NB4 (cell line): ENCODE measurements around the gene FOXA2.
"Not testable (repeated sequence)": the region's sequence is repeated elsewhere in the genome, so short reads cannot be mapped to it uniquely, and the experiment has no call there.

Experiments
- DNase-seq: peaks from one replicate; pipeline ENCODE4 v3.0.0; 2010; ENCODE audit warnings: low read depth
- H3K4me3 ChIP-seq: one replicate; pipeline ENCODE4 v1.5.1; 2011; ENCODE audit warnings: mild to moderate bottlenecking, low read depth, low read length, moderate library complexity
- MYC ChIP-seq: IDR thresholded peaks from 2 replicates; pipeline ENCODE4 v1.6.1; 2011; ENCODE audit warnings: low read depth, low read length
- POLR2A ChIP-seq: IDR thresholded peaks from 2 replicates; pipeline ENCODE4 v1.6.1; 2011; ENCODE audit warnings: mild to moderate bottlenecking; ENCODE audit not compliant: insufficient read length; ENCODE audit errors: extremely low read depth
- TF ChIP-seq, protein P1 (sequence below): IDR thresholded peaks from 2 replicates; pipeline ENCODE4 v1.6.1; 2011; ENCODE audit warnings: low read depth, low read length
- TF ChIP-seq, protein P2 (sequence below): IDR thresholded peaks from one replicate; pipeline ENCODE4 v1.5.1; 2012; ENCODE audit warnings: low read depth, low read length

The FOXA2 gene

DNA sequence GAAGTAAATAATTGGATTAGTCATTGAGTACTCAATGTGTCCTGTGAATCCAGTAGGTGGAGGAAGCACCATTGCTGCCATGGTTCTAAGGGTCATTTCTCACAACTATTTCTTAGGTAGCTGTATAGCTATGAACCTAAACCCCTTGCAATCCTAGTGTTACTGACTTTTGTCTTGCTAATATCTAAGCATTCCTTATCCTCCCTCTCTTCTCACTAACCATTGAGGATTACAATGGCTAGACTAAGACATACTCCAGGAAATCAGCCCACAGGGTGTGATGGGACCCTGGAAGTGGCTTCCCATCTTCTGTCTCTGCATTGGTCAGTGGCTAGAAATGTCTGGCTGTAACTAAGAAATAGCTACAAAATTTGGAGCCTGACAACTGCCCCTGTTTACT lies 27.3 kb upstream of the FOXA2 start:
- no peak for DNase-seq
- H3K4me3 ChIP-seq: no peak overlapping the region
- TF ChIP-seq, protein P1, sequence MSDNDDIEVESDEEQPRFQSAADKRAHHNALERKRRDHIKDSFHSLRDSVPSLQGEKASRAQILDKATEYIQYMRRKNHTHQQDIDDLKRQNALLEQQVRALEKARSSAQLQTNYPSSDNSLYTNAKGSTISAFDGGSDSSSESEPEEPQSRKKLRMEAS: no peak
- TF ChIP-seq, protein P2, sequence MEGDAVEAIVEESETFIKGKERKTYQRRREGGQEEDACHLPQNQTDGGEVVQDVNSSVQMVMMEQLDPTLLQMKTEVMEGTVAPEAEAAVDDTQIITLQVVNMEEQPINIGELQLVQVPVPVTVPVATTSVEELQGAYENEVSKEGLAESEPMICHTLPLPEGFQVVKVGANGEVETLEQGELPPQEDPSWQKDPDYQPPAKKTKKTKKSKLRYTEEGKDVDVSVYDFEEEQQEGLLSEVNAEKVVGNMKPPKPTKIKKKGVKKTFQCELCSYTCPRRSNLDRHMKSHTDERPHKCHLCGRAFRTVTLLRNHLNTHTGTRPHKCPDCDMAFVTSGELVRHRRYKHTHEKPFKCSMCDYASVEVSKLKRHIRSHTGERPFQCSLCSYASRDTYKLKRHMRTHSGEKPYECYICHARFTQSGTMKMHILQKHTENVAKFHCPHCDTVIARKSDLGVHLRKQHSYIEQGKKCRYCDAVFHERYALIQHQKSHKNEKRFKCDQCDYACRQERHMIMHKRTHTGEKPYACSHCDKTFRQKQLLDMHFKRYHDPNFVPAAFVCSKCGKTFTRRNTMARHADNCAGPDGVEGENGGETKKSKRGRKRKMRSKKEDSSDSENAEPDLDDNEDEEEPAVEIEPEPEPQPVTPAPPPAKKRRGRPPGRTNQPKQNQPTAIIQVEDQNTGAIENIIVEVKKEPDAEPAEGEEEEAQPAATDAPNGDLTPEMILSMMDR: no peak
- TF ChIP-seq POLR2A (no peak), MYC (no peak)

DNA sequence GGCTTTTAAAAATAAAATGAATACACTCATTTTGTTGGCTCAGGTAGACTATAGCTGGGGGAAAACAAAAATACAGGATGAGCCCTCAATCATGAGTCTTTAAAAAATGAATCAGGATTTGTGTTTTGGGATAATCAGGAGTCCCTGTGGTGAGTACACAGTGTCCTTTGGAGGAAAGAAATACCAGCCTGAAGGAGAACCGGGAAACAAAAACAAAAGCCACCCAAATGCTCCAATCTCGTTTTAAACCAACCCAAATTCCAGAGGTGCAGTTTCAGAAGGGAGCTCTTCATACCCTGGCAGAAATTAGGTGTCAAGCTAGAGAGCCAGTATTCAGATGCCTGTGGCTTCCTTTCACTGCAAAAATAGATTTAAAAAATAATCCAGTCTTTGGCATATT lies 23.3 kb upstream of the FOXA2 start:
- no peak overlapping the region for H3K4me3 ChIP-seq
- no peak for DNase-seq
- TF ChIP-seq MYC (no peak), POLR2A (no peak)
- TF ChIP-seq, protein P1: no peak
- TF ChIP-seq, protein P2: no peak

DNA sequence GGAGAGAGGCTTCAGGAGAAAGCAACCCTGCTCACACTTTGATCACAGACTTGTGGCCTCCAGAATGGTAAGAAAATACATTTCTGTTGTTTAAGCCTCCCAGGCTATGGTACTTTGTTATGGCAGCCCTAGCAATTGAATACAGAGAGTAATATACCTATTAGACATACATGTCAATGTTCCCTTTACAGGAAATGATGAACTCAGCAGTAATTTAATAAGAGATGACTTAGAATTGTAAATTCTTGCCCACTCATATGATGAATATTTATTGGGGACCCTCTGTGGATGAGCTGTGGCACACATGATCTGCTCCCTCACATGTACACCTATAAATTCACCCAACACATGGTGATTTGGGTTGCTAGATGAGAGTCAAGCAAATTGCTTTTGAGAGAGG lies 20.4 kb upstream of the FOXA2 start:
- TF ChIP-seq, protein P1: no peak
- TF ChIP-seq POLR2A (no peak), MYC (no peak)
- TF ChIP-seq, protein P2: no peak
- H3K4me3 ChIP-seq: no peak overlapping the region
- DNase-seq: no peak

DNA sequence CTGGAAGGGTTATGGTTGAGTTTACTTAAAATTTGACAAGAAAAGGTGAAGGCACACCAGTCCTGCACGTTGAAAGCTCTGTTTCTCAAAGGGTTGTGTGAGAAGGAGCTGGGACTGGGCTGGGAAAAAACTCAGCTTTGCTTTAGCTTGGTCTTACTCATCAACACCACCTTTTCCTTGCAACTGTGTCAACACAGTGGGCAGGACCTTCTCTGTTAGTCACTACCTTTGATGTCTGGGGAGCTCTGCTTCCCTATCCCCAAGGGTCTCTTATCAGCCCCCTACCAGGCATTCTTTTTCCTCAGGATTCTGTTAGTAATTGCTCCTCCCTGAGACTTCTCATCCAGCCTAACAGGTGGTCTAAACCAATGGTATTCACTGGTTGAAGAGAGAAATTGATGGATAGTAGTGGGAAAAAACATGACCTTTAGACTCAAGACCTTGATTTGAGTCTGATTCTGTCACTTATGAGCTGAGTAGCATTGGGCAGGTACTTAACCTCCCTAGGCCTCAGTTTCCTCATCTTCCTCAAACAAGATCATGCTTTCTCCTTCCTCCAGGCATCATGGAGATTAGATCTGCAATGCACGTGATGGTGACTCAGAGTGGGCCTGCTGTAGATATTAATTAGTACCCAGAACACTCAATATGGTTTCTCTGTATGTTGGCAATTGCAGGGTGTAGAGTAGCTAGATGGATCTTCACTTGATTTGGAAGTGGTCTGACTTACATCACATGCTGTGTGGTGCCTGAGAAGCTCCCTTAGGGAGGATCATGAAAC lies 17.2 kb upstream of the FOXA2 start:
- no peak for TF ChIP-seq MYC
- no peak for TF ChIP-seq POLR2A
- TF ChIP-seq, protein P1: no peak
- TF ChIP-seq, protein P2: no peak
- DNase-seq: no peak
- H3K4me3 ChIP-seq: no peak overlapping the region

DNA sequence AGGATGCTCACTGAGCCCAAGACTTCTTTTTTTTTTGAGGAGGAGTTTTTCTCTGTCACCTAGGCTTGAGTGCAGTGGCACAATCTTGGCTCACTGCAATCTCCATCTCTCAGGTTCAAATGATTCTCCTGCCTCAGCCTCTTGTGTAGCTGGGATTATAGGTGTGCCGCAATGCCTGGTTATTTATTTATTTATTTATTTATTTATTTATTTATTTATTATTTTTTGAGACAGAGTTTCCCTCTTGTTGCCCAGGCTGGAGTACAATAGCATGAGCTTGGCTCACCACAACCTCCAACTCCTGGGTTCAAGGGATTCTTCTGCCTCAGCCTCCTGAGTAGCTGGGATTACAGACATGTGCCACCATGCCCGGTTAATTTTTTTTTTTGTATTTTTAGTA lies 14.9 kb upstream of the FOXA2 start:
- not testable (repeated sequence) for H3K4me3 ChIP-seq, DNase-seq

DNA sequence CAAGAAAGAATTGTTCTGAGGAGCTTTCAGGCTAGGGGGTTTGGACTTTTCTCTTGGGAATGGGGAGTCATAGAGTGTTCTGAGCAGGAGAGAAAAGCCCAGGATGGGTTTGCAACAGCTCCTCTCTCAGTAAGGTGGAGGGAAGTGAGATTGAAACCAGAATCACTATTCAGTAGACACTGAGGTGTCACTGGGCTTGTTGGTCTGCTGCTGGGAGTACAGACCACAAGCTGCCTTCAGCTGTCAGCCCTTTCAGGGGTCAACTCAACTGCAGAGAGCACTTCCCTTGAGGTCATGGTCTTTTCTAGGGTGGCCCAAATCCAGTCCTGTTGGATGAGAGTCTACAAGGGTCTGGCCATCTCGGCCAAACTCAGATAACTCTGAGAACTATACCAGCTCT lies 12.9 kb upstream of the FOXA2 start:
- TF ChIP-seq, protein P1: no peak
- TF ChIP-seq, protein P2: no peak
- TF ChIP-seq POLR2A: no peak
- no peak for TF ChIP-seq MYC
- DNase-seq: no peak
- H3K4me3 ChIP-seq: no peak overlapping the region
